Choroid plexus epithelial cell (primary cell): ENCODE data around the gene NEDD4L.

Experiments used
- DNase-seq: peaks from one replicate; pipeline ENCODE4 v3.0.0-alpha.2; 2010; ENCODE audit warnings: low read depth
- H3K4me3 ChIP-seq: 2 replicates; pipeline ENCODE4 v1.5.1; 2011; ENCODE audit warnings: low read depth, mild to moderate bottlenecking, control low read depth, low read length, moderate library complexity
- TF ChIP-seq, protein P1 (sequence below): conservative IDR thresholded peaks from 2 replicates; pipeline ENCODE4 v1.5.1; 2011; ENCODE audit warnings: low read depth, mild to moderate bottlenecking, control low read depth, inconsistent platforms, low read length, moderate library complexity

Gene NEDD4L

DNA sequence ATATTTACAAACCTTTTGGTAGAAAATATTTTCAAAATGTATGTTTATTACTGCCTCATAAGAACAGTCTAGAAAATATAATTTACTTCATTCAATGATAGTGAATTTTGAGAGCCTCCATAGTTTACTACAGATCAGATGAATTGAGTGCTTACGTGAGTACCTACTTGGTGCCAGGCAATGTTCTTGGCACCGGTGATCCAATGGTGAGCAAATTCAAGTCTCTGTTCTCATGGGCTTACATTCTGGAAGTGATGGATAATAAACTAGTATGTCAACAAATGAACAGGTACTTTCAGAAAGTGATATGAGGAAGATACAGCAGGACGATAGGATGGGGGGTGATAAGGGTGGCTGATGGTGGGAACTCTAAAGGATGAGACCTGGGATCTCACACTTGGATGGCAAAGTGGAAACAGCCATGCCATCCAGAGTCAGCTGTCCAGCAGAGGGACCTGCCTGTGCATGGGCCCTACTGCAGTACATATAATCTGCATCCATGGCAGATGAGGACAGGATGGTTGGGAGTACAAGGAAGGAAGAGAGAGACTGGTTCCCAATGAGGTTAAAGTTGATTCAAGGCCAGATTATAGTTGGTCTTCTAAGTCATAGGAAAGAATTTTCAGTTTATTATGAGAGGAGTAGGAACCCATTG lies 277.0 kb downstream of the NEDD4L start:
- TF ChIP-seq, protein P1, sequence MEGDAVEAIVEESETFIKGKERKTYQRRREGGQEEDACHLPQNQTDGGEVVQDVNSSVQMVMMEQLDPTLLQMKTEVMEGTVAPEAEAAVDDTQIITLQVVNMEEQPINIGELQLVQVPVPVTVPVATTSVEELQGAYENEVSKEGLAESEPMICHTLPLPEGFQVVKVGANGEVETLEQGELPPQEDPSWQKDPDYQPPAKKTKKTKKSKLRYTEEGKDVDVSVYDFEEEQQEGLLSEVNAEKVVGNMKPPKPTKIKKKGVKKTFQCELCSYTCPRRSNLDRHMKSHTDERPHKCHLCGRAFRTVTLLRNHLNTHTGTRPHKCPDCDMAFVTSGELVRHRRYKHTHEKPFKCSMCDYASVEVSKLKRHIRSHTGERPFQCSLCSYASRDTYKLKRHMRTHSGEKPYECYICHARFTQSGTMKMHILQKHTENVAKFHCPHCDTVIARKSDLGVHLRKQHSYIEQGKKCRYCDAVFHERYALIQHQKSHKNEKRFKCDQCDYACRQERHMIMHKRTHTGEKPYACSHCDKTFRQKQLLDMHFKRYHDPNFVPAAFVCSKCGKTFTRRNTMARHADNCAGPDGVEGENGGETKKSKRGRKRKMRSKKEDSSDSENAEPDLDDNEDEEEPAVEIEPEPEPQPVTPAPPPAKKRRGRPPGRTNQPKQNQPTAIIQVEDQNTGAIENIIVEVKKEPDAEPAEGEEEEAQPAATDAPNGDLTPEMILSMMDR: no peak
- no peak for DNase-seq
- H3K4me3 ChIP-seq: no peak overlapping the region

DNA sequence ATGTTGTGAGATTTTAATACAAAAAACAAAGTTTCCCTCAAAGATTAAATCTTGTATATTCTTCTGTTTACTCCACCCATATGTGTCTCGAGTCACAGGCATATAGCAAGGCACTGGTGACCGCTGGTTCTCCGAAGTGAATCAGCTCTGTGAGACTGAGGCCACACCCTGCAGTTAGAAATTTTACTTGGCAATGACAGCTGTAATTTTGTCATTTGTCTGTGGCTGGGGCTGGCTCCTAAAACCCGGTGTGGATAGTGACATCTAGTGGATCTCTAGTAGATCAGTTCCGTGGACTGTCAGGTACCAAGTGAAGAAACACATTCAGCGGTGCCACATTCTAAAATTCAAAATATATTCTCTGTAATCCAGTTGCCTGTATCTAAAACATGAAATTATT lies 278.0 kb downstream of the NEDD4L start:
- no peak overlapping the region for H3K4me3 ChIP-seq
- TF ChIP-seq, protein P1: peak; percentile 76
- DNase-seq: peak; percentile 70

DNA sequence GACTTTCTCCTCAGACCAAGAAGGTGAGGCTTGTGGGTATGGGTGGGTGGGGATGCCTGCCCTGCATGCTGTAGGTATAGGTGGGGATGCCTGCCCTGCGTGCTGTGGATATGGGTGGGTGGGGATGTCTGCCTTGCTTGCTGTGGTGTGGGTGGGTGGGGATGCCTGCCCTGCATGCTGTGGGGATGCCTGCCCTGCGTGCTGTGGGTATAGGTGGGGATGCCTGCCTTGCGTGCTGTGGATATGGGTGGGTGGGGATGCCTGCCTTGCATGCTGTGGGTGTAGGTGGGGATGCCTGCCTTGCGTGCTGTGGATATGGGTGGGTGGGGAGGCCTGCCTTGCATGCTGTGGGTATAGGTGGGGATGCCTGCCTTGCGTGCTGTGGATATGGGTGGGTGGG lies 278.4 kb downstream of the NEDD4L start:
- H3K4me3 ChIP-seq: no peak overlapping the region
- TF ChIP-seq, protein P1: no peak
- no peak for DNase-seq

DNA sequence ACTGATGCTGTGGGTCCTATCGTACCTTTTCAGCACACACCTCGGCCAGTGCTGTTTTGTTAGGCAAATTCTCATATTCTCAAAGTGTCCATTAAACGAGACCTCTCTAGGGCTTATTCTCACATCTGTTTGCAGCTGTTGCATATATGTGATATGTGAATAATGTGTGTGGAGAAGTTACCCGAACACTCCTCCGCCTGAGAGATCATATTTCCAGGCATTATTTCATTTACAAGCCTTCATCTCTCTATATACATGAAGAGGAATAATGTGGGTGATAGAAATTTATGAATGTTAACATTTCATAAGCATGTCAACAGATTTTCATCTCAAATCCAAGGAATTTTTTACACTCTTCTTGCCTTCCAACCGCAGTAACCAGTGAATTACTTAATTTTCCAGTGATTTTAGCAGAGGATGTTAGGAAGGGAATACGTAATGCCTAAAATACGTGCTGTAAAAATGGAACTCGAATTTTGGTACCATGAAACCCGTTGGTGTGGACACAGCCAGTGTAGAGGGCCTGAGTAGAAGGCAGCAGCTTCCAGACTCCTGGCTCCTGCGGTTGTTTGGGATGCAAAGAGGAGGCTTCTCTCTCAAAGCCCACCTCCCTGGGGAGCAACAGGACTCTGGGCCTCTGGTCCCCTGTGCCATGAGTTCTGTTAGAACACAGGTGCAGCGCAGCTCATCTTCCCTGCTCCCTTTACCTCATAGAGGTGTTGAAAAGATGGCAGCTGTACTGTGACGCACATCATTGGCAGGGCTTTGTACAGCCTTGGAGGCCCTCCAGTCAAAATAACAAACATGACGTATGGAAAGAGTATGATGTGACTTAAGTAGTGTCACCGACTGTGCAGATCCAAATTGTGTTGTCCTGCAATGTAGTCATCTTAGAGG lies 280.1 kb downstream of the NEDD4L start:
- no peak for DNase-seq
- TF ChIP-seq, protein P1: no peak
- no peak overlapping the region for H3K4me3 ChIP-seq

DNA sequence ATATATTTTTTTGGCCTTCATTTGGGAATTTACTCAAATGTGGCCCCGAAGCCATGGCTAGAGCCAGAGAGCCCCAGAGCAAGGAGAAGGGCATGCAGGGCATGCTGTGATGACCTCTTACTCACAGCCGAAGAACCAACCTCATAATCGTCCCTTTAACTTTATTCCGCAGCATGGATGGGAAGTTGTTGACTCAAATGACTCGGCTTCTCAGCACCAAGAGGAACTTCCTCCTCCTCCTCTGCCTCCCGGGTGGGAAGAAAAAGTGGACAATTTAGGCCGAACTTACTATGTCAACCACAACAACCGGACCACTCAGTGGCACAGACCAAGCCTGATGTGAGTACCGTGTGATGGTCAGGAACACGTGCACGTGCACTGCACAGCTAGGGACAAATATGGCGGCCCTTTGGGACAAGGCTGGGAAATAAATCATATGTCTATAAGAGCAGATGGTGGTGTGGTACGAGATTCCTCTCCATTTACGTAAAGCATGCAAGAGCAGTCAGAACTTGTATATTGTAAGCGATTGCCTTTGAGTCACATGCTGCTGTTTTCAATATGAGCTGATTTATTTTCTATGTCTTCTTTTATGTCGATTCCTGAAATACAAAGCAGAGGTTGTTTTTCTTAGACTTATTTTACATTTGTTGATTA lies 280.9 kb downstream of the NEDD4L start:
- DNase-seq: no peak
- TF ChIP-seq, protein P1: no peak
- H3K4me3 ChIP-seq: no peak overlapping the region

DNA sequence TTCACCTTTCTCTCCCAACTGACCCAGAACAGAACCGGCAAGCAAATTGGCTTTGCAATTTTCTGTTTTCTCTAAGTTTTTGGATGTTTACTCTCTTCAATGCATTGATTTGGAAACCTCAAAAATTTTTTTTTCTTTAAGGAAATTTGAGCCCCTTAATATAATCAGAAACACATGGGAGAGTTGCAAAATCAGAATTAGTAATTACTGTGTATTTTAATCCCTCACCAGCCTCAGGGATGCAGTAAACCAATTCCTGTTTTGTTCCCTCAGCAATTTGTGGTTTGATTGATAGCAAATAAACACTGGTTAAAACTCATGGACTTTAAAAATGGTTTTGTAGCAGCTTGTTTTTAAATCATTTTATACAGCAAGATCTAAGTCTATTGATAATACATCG lies 281.5 kb downstream of the NEDD4L start:
- H3K4me3 ChIP-seq: no peak overlapping the region
- TF ChIP-seq, protein P1: no peak
- no peak for DNase-seq
